ENCODE results near the gene KRTAP7-1. TPM values are rescaled to one million over a fixed set of nuclear protein-coding genes. Genes with fewer than 3 reads are reported as not detected.

KRTAP7-1 gene
- total and polyA plus RNA-seq, 2 donors = not detected

Small RNA genes within 50 kb of the gene (small RNA-seq; reads per million reads assigned to genes)
- gene KRTAP8-2P (not detected), gene KRTAP8-3P (not detected)

Other genes starting within 250 kb of the KRTAP7-1 start
- gene KRTAP22-2, start 239.4 kb downstream of the KRTAP7-1 start, total RNA-seq = not detected
- not detected for gene KRTAP22-2, start 239.4 kb downstream of the KRTAP7-1 start, polyA plus RNA-seq
- gene KRTAP6-3, start 237.3 kb downstream of the KRTAP7-1 start, total RNA-seq = not detected
- gene KRTAP6-3, start 237.3 kb downstream of the KRTAP7-1 start, polyA plus RNA-seq = not detected
- gene KRTAP6-2, start 230.9 kb downstream of the KRTAP7-1 start, total RNA-seq = not detected
- gene KRTAP6-2, start 230.9 kb downstream of the KRTAP7-1 start, polyA plus RNA-seq = not detected
- not detected for gene KRTAP22-1, start 228.7 kb downstream of the KRTAP7-1 start, total RNA-seq
- not detected for gene KRTAP22-1, start 228.7 kb downstream of the KRTAP7-1 start, polyA plus RNA-seq
- not detected for gene KRTAP6-1, start 215.8 kb downstream of the KRTAP7-1 start, total RNA-seq
- not detected for gene KRTAP6-1, start 215.8 kb downstream of the KRTAP7-1 start, polyA plus RNA-seq
- gene KRTAP20-1, start 213.3 kb downstream of the KRTAP7-1 start, total RNA-seq = not detected
- gene KRTAP20-1, start 213.3 kb downstream of the KRTAP7-1 start, polyA plus RNA-seq = not detected
- not detected for gene KRTAP20-4, start 209.1 kb downstream of the KRTAP7-1 start, total RNA-seq
- not detected for gene KRTAP20-4, start 209.1 kb downstream of the KRTAP7-1 start, polyA plus RNA-seq
- not detected for gene KRTAP20-2, start 194.6 kb downstream of the KRTAP7-1 start, total RNA-seq
- gene KRTAP20-2, start 194.6 kb downstream of the KRTAP7-1 start, polyA plus RNA-seq = not detected
- gene KRTAP20-3, start 186.9 kb downstream of the KRTAP7-1 start, total RNA-seq = not detected
- gene KRTAP20-3, start 186.9 kb downstream of the KRTAP7-1 start, polyA plus RNA-seq = not detected
- gene KRTAP21-3, start 111.0 kb downstream of the KRTAP7-1 start, total RNA-seq = not detected
- not detected for gene KRTAP21-3, start 111.0 kb downstream of the KRTAP7-1 start, polyA plus RNA-seq
- not detected for gene KRTAP21-2, start 82.5 kb downstream of the KRTAP7-1 start, total RNA-seq
- gene KRTAP21-2, start 82.5 kb downstream of the KRTAP7-1 start, polyA plus RNA-seq = not detected
- not detected for gene KRTAP21-1, start 74.3 kb downstream of the KRTAP7-1 start, total RNA-seq
- gene KRTAP21-1, start 74.3 kb downstream of the KRTAP7-1 start, polyA plus RNA-seq = not detected
- not detected for gene KRTAP8-1, start 16.5 kb downstream of the KRTAP7-1 start, total RNA-seq
- not detected for gene KRTAP8-1, start 16.5 kb downstream of the KRTAP7-1 start, polyA plus RNA-seq
- not detected for gene KRTAP11-1, start 51.8 kb upstream of the KRTAP7-1 start, total RNA-seq
- not detected for gene KRTAP11-1, start 51.8 kb upstream of the KRTAP7-1 start, polyA plus RNA-seq
- not detected for gene KRTAP19-8, start 208.7 kb upstream of the KRTAP7-1 start, total RNA-seq
- not detected for gene KRTAP19-8, start 208.7 kb upstream of the KRTAP7-1 start, polyA plus RNA-seq